HEK293 (cell line): ENCODE measurements around the gene MPV17L2.

Source experiments
- CTCF ChIP-seq: fragments of 450-650 bp; formaldehyde crosslinking; IDR thresholded peaks from 2 replicates; pipeline ENCODE4 v1.5.1; 2016; ENCODE audit warnings: missing biosample characterization, missing genetic modification characterization
- ZNF138 ChIP-seq: fragments of 450-650 bp; formaldehyde crosslinking; IDR thresholded peaks from 2 replicates; pipeline ENCODE4 v1.5.1; 2016; ENCODE audit warnings: missing biosample characterization, missing genetic modification characterization, borderline replicate concordance

GRCh38 chr19:18144361-18144760 is 48.7 kb upstream of the MPV17L2 start:
- TF ChIP-seq CTCF (tag by site-specific recombination) (no peak), ZNF138 (tag by site-specific recombination) (no peak)
